PC-9 (cell line): ENCODE results near the gene B3GLCT.

ENCODE experiments used
- EZH2 ChIP-seq: fragments of 200-600 bp; sonication (generic); IDR thresholded peaks from 2 replicates; pipeline ENCODE4 v1.8.0; 2017; ENCODE audit warnings: antibody characterized with exemption, low read depth
- TF ChIP-seq, protein P1 (sequence below): fragments of 200-600 bp; sonication (generic); conservative IDR thresholded peaks from 2 replicates; pipeline ENCODE4 v1.6.1; 2017; ENCODE audit warnings: mixed run types, antibody characterized with exemption, mild to moderate bottlenecking, moderate library complexity

DNA sequence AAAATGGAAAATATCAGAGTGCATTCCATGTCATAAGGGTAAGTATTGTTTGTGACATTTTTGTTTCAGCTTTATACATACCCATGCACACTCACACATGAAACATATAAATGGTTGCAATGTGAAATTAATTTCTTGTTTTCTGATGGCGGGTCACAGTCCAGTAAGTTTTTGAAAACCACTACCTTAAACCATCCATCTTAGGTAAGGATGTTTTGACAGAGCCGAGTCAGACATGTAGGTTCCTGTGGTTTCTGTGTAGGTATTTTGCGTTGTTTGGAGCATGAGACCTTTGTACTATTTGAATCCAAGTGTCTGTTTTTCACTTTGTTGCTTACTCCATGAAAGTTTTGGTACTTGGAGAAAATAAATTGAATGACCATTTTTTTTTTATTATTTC, 121.7 kb downstream of the B3GLCT start:
- TF ChIP-seq, protein P1, sequence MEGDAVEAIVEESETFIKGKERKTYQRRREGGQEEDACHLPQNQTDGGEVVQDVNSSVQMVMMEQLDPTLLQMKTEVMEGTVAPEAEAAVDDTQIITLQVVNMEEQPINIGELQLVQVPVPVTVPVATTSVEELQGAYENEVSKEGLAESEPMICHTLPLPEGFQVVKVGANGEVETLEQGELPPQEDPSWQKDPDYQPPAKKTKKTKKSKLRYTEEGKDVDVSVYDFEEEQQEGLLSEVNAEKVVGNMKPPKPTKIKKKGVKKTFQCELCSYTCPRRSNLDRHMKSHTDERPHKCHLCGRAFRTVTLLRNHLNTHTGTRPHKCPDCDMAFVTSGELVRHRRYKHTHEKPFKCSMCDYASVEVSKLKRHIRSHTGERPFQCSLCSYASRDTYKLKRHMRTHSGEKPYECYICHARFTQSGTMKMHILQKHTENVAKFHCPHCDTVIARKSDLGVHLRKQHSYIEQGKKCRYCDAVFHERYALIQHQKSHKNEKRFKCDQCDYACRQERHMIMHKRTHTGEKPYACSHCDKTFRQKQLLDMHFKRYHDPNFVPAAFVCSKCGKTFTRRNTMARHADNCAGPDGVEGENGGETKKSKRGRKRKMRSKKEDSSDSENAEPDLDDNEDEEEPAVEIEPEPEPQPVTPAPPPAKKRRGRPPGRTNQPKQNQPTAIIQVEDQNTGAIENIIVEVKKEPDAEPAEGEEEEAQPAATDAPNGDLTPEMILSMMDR = no peak
- TF ChIP-seq EZH2 = no peak
